LNCAP (cell line): Measurements from ENCODE around the gene NOVA1.

Experiments used
- TF ChIP-seq, protein P1 (sequence below): fragments of 450-650 bp; IDR thresholded peaks from 2 replicates; pipeline ENCODE4 v1.5.1; 2017; ENCODE audit warnings: mild to moderate bottlenecking

Gene NOVA1

DNA sequence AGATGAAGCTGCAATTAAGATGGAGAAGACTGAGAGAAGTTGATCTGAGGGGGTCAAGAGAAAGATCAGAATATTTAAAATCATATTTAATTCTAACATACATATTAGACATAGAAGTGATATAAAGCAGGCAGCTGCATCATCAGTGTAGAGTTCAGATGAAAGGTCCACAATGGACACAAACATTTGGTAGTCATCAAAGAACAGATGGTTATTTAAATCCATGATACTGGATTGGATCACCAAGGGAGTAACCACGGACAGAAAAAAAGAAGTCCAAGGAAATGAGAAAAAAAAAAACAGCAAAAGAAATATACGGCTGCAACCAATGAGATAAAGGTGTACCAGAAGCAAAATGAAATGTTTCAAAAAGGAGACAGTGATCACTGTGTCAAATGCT is 20.1 kb downstream of the NOVA1 start:
- TF ChIP-seq, protein P1, sequence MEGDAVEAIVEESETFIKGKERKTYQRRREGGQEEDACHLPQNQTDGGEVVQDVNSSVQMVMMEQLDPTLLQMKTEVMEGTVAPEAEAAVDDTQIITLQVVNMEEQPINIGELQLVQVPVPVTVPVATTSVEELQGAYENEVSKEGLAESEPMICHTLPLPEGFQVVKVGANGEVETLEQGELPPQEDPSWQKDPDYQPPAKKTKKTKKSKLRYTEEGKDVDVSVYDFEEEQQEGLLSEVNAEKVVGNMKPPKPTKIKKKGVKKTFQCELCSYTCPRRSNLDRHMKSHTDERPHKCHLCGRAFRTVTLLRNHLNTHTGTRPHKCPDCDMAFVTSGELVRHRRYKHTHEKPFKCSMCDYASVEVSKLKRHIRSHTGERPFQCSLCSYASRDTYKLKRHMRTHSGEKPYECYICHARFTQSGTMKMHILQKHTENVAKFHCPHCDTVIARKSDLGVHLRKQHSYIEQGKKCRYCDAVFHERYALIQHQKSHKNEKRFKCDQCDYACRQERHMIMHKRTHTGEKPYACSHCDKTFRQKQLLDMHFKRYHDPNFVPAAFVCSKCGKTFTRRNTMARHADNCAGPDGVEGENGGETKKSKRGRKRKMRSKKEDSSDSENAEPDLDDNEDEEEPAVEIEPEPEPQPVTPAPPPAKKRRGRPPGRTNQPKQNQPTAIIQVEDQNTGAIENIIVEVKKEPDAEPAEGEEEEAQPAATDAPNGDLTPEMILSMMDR = no peak

DNA sequence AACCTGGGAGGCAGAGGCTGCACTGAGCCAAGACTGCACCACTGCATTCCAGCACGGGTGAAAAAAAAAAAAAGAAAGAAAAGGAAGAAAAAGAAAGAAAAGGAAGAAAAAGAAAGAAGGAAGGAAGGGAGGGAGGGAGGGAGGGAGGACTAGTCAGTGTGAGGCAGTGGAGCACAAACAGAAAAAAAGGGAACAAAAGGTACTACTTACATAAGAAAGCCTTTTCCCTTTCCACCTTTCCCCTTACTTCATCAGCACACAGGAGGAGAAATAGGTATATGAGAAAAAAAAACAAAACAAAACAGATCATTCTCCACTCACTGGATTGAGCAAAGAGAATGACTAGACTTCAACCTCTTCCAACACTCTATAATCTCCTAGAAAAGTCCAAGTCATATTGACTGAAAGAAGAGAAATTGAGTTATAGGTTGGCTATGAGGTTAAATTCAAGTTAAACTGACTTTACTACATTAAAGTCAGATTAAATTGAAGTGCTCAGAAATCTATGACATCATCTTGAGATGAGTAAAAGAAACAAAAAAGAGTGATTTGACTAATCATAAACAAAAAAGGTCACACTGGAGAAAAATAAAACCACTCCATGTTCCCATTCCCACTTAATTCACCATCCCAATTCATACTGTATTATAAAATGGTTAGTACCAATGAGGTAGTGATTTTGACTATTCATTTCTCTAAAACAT is 43.6 kb downstream of the NOVA1 start:
- TF ChIP-seq, protein P1 = no peak

DNA sequence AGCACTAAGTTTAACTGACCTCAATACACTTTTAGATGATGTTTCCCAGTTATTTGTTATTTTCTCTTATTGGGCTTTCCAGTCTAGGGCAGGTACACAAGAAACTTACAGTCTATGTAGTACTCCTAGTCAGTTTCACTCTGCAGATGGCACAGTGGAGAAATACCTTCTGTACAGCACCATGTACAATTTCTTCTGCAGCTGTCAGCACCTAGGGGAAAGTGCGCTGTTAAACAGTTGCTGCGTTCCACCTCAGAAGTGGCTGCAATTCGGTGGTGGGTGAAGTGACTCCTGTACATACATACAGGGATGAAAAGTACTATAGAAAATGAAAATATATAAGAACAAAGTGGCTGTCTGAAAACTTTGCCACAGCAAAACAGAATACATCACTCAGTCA is 48.3 kb downstream of the NOVA1 start:
- TF ChIP-seq, protein P1 = no peak

DNA sequence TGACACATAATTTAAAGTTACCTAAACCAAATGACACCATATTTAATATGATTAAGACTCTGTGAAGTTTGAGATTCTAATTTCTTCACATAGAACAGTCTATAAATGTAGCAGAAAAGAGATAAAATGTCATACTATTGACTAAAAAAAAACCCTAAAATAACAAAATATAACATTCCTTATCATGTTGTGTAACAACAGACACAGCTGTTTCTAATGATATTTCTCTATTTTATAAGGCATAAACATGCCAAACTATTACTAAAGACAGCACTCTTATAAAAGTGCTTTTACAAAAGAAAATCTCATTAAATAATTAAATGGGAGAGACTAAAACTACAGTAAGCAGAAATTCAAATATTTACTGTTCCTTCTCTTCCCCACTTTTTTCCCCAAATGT is 49.4 kb downstream of the NOVA1 start:
- TF ChIP-seq, protein P1 = no peak

DNA sequence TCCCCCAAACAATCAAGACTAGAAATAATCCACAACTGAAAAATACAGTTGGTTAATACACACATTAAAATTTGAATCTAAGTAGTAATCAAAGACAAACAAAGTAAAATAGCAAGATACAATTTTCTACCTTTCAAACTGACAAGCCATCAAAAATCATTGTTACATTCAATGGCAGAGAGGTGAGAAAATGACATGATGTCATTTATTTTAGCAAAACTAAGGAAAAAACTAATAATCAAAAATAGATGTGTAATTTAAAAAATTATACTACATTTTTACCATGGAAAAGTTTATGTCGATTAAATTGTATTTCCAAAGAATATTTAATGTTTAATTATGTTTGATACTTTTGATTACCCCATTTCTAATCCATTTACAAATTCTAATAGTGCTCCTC is 59.7 kb downstream of the NOVA1 start:
- TF ChIP-seq, protein P1 = no peak

DNA sequence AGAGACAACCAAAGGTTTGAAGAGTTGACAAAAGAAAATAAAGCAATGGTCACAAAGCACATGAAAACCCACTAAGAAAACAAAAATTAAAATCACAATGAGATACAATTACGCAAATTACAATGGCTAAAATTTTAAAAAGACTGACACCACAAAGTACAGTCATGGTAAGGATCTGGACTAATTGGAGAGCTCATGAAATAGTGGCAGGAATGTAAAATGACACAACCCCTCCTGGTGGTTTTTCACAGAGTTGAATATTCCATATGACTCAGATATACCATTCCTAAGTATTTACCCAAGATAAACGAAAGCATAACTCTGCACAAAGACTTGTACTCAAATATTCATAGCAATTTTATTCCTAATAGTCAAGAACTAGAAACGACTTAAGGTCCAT is 65.9 kb downstream of the NOVA1 start:
- TF ChIP-seq, protein P1 = peak; percentile 22; the same call in 1 of the 2 replicates

DNA sequence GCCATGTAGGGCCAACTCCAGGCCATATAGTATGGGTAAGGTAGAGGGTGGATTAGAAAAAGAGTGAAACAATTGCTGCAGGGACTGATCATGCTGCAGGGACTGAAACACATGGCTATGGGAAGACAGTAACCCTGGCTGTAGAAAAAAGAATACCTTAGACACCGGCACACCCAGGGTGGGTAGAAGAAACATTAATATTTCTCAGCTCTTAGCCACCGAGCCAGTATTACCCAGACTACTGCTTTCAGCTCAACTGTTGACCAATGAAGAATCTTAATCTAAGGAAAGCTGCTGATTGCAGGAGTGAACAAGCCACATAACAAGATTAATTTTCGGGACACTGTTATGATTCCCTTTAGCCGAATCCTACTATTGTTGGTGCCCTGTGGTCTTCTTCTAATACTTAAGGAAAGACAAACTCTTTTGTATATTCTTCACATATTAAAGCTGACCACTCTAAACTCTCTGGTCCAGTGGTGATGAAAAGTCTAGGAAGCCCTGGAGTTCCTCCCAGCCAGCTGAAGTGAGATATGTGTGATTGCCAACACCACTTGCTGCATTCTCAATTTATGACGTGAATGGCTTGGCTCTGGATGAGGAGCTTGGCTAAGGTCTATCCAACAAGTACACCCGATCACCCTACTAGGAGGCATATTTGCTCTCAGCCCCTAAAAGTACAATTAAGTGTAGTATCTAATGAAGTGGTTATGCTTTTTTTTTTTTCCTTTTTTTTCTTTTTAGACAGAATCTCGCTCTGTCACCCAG is 69.2 kb downstream of the NOVA1 start:
- TF ChIP-seq, protein P1 = no peak
